ENCODE measurements around the gene MTRFR.

The MTRFR gene

GRCh38 chr12:123306200-123306599 lies 73.0 kb downstream of the MTRFR start:
- H3K4me3 ChIP-seq (replicated peaks in 1 of 2; ENCODE audit: low read depth in 2 of 2, low read length in 2 of 2), result no peak overlapping the region
- TF ChIP-seq, protein P1, sequence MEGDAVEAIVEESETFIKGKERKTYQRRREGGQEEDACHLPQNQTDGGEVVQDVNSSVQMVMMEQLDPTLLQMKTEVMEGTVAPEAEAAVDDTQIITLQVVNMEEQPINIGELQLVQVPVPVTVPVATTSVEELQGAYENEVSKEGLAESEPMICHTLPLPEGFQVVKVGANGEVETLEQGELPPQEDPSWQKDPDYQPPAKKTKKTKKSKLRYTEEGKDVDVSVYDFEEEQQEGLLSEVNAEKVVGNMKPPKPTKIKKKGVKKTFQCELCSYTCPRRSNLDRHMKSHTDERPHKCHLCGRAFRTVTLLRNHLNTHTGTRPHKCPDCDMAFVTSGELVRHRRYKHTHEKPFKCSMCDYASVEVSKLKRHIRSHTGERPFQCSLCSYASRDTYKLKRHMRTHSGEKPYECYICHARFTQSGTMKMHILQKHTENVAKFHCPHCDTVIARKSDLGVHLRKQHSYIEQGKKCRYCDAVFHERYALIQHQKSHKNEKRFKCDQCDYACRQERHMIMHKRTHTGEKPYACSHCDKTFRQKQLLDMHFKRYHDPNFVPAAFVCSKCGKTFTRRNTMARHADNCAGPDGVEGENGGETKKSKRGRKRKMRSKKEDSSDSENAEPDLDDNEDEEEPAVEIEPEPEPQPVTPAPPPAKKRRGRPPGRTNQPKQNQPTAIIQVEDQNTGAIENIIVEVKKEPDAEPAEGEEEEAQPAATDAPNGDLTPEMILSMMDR (IDR thresholded peaks at IDR 0.05; ENCODE audit: low read depth, low read length), result no peak
- DNase-seq (ENCODE audit: low read depth in 2 of 2), result no peak

All from cardiac fibroblast (primary cell).